ENCODE results near the gene BCS1L.
A peak's percentile ranks its signal among the peaks of the same experiment; 100 is the strongest.

DNA sequence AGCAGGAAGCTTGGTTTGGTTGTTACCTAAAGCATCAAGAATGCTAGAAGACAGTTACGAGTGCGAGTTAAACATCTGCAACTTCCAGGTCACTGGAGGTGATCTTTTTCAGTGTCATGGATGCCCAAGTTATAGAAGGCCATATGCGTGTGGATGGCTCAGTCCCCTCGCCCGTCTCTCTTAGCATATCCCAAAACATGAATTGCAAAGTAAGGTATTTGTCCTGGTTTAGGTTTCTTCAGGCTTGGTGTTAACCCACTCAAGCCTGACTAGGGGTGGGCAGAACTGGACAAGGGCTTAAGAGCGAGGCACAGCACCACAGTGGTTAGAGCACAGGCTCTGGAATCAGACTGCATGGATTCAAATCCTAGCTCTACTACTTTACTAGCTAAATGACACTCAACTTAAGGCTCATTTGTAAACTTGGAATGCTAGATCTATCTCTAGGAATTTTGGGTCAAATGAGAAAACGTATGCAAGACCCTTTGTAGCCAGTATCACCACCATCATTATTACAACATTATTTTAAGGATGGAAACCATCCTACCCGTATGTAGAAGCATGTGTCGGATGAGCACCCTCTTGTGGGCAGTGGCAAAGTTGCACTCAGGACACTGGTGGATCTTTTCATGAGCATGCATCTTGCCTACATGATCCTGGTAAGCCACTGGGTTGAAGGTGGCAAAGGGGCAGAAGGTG, 11.2 kb upstream of the BCS1L start:
- TF ChIP-seq, protein P1, sequence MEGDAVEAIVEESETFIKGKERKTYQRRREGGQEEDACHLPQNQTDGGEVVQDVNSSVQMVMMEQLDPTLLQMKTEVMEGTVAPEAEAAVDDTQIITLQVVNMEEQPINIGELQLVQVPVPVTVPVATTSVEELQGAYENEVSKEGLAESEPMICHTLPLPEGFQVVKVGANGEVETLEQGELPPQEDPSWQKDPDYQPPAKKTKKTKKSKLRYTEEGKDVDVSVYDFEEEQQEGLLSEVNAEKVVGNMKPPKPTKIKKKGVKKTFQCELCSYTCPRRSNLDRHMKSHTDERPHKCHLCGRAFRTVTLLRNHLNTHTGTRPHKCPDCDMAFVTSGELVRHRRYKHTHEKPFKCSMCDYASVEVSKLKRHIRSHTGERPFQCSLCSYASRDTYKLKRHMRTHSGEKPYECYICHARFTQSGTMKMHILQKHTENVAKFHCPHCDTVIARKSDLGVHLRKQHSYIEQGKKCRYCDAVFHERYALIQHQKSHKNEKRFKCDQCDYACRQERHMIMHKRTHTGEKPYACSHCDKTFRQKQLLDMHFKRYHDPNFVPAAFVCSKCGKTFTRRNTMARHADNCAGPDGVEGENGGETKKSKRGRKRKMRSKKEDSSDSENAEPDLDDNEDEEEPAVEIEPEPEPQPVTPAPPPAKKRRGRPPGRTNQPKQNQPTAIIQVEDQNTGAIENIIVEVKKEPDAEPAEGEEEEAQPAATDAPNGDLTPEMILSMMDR (IDR thresholded peaks at IDR 0.05; ENCODE audit: poor library complexity): peak; percentile 83
- TF ChIP-seq EZH2phosphoT487 (IDR thresholded peaks at IDR 0.05; ENCODE audit: low read depth, severe bottlenecking, unreplicated experiment): no peak

Measured in hepatocyte (in vitro differentiated cells).